Measurements from ENCODE around the gene GJA8. TPM values are rescaled to one million over a fixed set of nuclear protein-coding genes. Genes with fewer than 3 reads are reported as not detected.

Gene GJA8
- total RNA-seq, 2 experiments from 2014 or later, result not detected

DNA sequence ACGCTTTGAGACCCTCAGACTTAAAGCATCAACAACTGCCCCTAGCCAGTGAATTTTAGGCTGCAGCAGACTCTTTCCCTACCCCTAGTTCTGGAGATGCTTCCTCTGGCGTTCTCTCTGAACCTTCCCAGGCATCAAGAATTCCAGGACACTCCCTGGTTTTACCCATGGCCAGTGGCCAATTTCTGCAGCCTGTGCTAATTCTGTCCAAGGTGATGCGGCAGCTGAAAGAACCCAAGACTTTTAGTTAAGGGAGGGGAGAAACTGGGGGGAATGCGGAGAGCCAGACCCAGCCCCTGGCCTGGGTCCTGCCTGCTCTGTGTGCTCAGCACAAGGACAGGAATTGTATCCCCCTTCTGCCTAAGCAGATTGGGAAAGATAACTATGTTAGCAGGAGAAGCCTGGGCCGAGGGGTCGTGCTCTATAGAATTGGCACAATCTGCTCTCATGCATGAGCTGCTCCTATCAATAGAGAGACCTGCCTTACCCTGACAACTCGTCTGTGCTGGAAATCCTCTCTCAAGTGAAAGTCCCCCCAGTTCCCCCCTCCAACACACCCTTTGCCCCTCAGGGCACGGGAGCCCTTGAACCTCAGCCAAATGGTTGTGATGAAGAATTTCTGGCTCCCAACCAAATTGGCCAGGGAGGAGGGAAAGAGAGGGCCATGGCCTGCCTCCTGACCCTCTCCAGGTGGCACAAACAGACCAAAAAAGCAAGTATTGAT, 5.4 kb upstream of the GJA8 start:
- Histone ChIP-seq H3K9me3 (ENCODE audit: low read length) (no peaks in the 10 kb centered on the region), H3K9me2 (ENCODE audit: insufficient read depth, low read length) (no peaks in the 10 kb centered on the region), H2AFZ (ENCODE audit: low read length) (no peak overlapping the region), H3K27ac (ENCODE audit: low read depth, low read length, poor library complexity, severe bottlenecking) (no peak overlapping the region), H3K4me2 (ENCODE audit: low read length) (no peak overlapping the region), H3K36me3 (ENCODE audit: insufficient read depth, low read length) (no peaks in the 10 kb centered on the region), H3K4me3 (ENCODE audit: low read depth, low read length, poor library complexity, severe bottlenecking) (no peak overlapping the region), H3K79me2 (ENCODE audit: insufficient read depth, low read depth, low read length) (no peaks in the 10 kb centered on the region), H3K4me1 (ENCODE audit: insufficient read depth, low read length, poor library complexity, severe bottlenecking) (no peaks in the 10 kb centered on the region), H4K20me1 (ENCODE audit: insufficient read depth, low read length) (no peaks in the 10 kb centered on the region)
- BruUV-seq (replicated peaks), result no TSS peak
- CTCF ChIA-PET (ENCODE audit: unreplicated experiment), result no interaction called here
- POLR2A ChIA-PET, result interaction anchor here (1.1 kb wide), 1 partner anchor 10 kb away, joined by 4 read pairs; no protein-coding TSS in a partner anchor
- TF ChIP-seq CTCF (conservative IDR thresholded peaks at IDR 0.05; ENCODE audit: low read length) (no peak), EZH2phosphoT487 (IDR thresholded peaks at IDR 0.05; ENCODE audit: borderline replicate concordance, low read depth, low read length) (no peak)
- intact Hi-C loops (cut with micrococcal nuclease; ENCODE audit: unreplicated experiment), result no loop called here
- no peak for DNase-seq (ENCODE audit: low spot score)

GRCh38 chr1:147897789-147898188, 4.8 kb upstream of the GJA8 start:
- Histone ChIP-seq H3K79me2 (ENCODE audit: insufficient read depth, low read depth, low read length) (no peaks in the 10 kb centered on the region), H3K4me1 (ENCODE audit: insufficient read depth, low read length, poor library complexity, severe bottlenecking) (no peaks in the 10 kb centered on the region), H3K27ac (ENCODE audit: low read depth, low read length, poor library complexity, severe bottlenecking) (no peak overlapping the region), H3K4me2 (ENCODE audit: low read length) (no peak overlapping the region), H3K9me3 (ENCODE audit: low read length) (no peaks in the 10 kb centered on the region), H3K4me3 (ENCODE audit: low read depth, low read length, poor library complexity, severe bottlenecking) (no peak overlapping the region), H2AFZ (ENCODE audit: low read length) (no peak overlapping the region), H4K20me1 (ENCODE audit: insufficient read depth, low read length) (no peaks in the 10 kb centered on the region), H3K9me2 (ENCODE audit: insufficient read depth, low read length) (no peaks in the 10 kb centered on the region), H3K36me3 (ENCODE audit: insufficient read depth, low read length) (no peaks in the 10 kb centered on the region)
- DNase-seq (ENCODE audit: low spot score), result no peak
- ChIA-PET POLR2A (no interaction called here), CTCF (ENCODE audit: unreplicated experiment) (no interaction called here)
- no TSS peak for BruUV-seq (replicated peaks)
- TF ChIP-seq CTCF (conservative IDR thresholded peaks at IDR 0.05; ENCODE audit: low read length), result no peak
- no peak for TF ChIP-seq EZH2phosphoT487 (IDR thresholded peaks at IDR 0.05; ENCODE audit: borderline replicate concordance, low read depth, low read length)
- intact Hi-C loops (cut with micrococcal nuclease; ENCODE audit: unreplicated experiment), result no loop called here

- H4K20me1 ChIP-seq (ENCODE audit: insufficient read depth, low read length), result no peaks in the 10 kb centered on the region
- CTCF ChIA-PET (ENCODE audit: unreplicated experiment), result no interaction called here
- H3K27ac ChIP-seq (ENCODE audit: low read depth, low read length, poor library complexity, severe bottlenecking), result no peak overlapping the region
- no peak overlapping the region for H3K4me3 ChIP-seq (ENCODE audit: low read depth, low read length, poor library complexity, severe bottlenecking)
- intact Hi-C loops (cut with micrococcal nuclease; ENCODE audit: unreplicated experiment), result no loop called here
- no peaks in the 10 kb centered on the region for H3K36me3 ChIP-seq (ENCODE audit: insufficient read depth, low read length)
- POLR2A ChIA-PET, result no interaction called here
- no peak overlapping the region for H3K4me2 ChIP-seq (ENCODE audit: low read length)
- H3K9me3 ChIP-seq (ENCODE audit: low read length), result no peaks in the 10 kb centered on the region
- BruUV-seq (replicated peaks), result no TSS peak
- no peaks in the 10 kb centered on the region for H3K4me1 ChIP-seq (ENCODE audit: insufficient read depth, low read length, poor library complexity, severe bottlenecking)
- DNase-seq (ENCODE audit: low spot score), result no peak
- TF ChIP-seq EZH2phosphoT487 (IDR thresholded peaks at IDR 0.05; ENCODE audit: borderline replicate concordance, low read depth, low read length) (no peak), CTCF (conservative IDR thresholded peaks at IDR 0.05; ENCODE audit: low read length) (no peak)
- no peak overlapping the region for H2AFZ ChIP-seq (ENCODE audit: low read length)
- no peaks in the 10 kb centered on the region for H3K9me2 ChIP-seq (ENCODE audit: insufficient read depth, low read length)
- H3K79me2 ChIP-seq (ENCODE audit: insufficient read depth, low read depth, low read length), result no peaks in the 10 kb centered on the region
These were observed 2.1 kb downstream of the GJA8 start for GRCh38 chr1:147904726-147905125.
